ENCODE results near the gene STRN4. TPM values are rescaled to one million over a fixed set of nuclear protein-coding genes. Genes with fewer than 3 reads are reported as not detected.

STRN4 gene
- total and polyA plus RNA-seq, 2 donors from 2014 or later, result 31.5 to 74.9 TPM

GRCh38 chr19:46787040-46787330, 40.7 kb upstream of the STRN4 start:
- Histone ChIP-seq H3K9ac (ENCODE audit: low read length in 3 of 3) (peak overlapping the region; percentile 21 to 77 (median 67)), H3K4me1 (ENCODE audit: control insufficient read depth in 2 of 3, insufficient read depth in 2 of 3, low read depth in 1 of 3, low read length in 3 of 3) (peaks cover 3 to 29% (median 22%) of the 10 kb centered on the region in 3 donors), H3K36me3 (ENCODE audit: control insufficient read depth in 2 of 3, insufficient read depth in 3 of 3, low read length in 3 of 3) (peaks cover 0 to 2% (median 0%) of the 10 kb centered on the region in 3 donors), H3K27ac (ENCODE audit: low read depth in 2 of 2, low read length in 2 of 2) (peak overlapping the region; percentile 88 to 90), H3K9me3 (ENCODE audit: control insufficient read depth in 2 of 3, insufficient read depth in 1 of 3, low read length in 3 of 3) (no peaks in the 10 kb centered on the region), H3K27me3 (ENCODE audit: control insufficient read depth, insufficient read depth, low read length) (no peaks in the 10 kb centered on the region), H3K4me3 (ENCODE audit: low read length in 3 of 3) (peak overlapping the region; percentile 55 to 72 (median 61))
- DNase-seq (no peak), FAIRE-seq (no peak)
- intact Hi-C loops (cut with DNase I), result no loop called here
- TF ChIP-seq CTCF (IDR thresholded peaks at IDR 0.05; ENCODE audit: borderline replicate concordance, extremely low read depth, insufficient read depth), result no peak

GRCh38 chr19:46786236-46787039, 40.2 kb upstream of the STRN4 start:
- Histone ChIP-seq H3K9me3 (ENCODE audit: control insufficient read depth in 2 of 3, insufficient read depth in 1 of 3, low read length in 3 of 3) (no peaks in the 10 kb centered on the region), H3K4me1 (ENCODE audit: control insufficient read depth in 2 of 3, insufficient read depth in 2 of 3, low read depth in 1 of 3, low read length in 3 of 3) (peaks cover 3 to 29% (median 22%) of the 10 kb centered on the region in 3 donors), H3K4me3 (ENCODE audit: low read length in 3 of 3) (peak overlapping the region; percentile 55 to 72 (median 61)), H3K27me3 (ENCODE audit: control insufficient read depth, insufficient read depth, low read length) (no peaks in the 10 kb centered on the region), H3K36me3 (ENCODE audit: control insufficient read depth in 2 of 3, insufficient read depth in 3 of 3, low read length in 3 of 3) (peaks cover 0 to 2% (median 0%) of the 10 kb centered on the region in 3 donors), H3K9ac (ENCODE audit: low read length in 3 of 3) (peak overlapping the region in 2 of 3 donors; percentile 72 to 77), H3K27ac (ENCODE audit: low read depth in 2 of 2, low read length in 2 of 2) (peak overlapping the region; percentile 88 to 90)
- no peak for FAIRE-seq
- TF ChIP-seq CTCF (IDR thresholded peaks at IDR 0.05; ENCODE audit: borderline replicate concordance, extremely low read depth, insufficient read depth), result no peak
- intact Hi-C loops (cut with DNase I), result no loop called here
- peak; percentile 59 to 90 (median 77) for DNase-seq

DNA sequence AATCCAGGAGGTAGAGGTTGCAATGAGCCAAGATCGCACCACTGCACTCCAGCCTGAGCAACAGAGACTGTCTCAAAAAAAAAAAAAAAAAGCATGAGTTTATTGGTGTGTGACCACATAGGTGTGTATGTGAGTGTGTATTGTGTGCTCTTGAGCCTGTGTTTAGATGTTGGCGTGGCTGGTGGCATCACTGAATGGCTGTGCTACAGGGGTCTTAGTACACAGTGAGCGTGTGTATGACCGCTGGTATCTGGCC, 39.7 kb upstream of the STRN4 start:
- H3K9me3 ChIP-seq (ENCODE audit: control insufficient read depth in 2 of 3, insufficient read depth in 1 of 3, low read length in 3 of 3), result no peaks in the 10 kb centered on the region
- TF ChIP-seq CTCF (IDR thresholded peaks at IDR 0.05; ENCODE audit: borderline replicate concordance, extremely low read depth, insufficient read depth), result no peak
- H3K27me3 ChIP-seq (ENCODE audit: control insufficient read depth, insufficient read depth, low read length), result no peaks in the 10 kb centered on the region
- H3K36me3 ChIP-seq (ENCODE audit: control insufficient read depth in 2 of 3, insufficient read depth in 3 of 3, low read length in 3 of 3), result peaks cover 0 to 3% (median 2%) of the 10 kb centered on the region in 3 donors
- DNase-seq (no peak), FAIRE-seq (no peak)
- H3K9ac ChIP-seq (ENCODE audit: low read length in 3 of 3), result peak overlapping the region in 1 of 3 donors; percentile 77
- intact Hi-C loops (cut with DNase I), result no loop called here
- H3K4me3 ChIP-seq (ENCODE audit: low read length in 3 of 3), result peak overlapping the region; percentile 7 to 72 (median 61)
- peak overlapping the region; percentile 88 to 90 for H3K27ac ChIP-seq (ENCODE audit: low read depth in 2 of 2, low read length in 2 of 2)
- peaks cover 3 to 29% (median 22%) of the 10 kb centered on the region in 3 donors for H3K4me1 ChIP-seq (ENCODE audit: control insufficient read depth in 2 of 3, insufficient read depth in 2 of 3, low read depth in 1 of 3, low read length in 3 of 3)

Data from kidney (tissue), 14 donors.